ENCODE results near the gene KDM4D.
A peak's percentile ranks its signal among the peaks of the same experiment; 100 is the strongest.
"Not testable (repeated sequence)": the region's sequence is repeated elsewhere in the genome, so short reads cannot be mapped to it uniquely, and the experiment has no call there.

Gene KDM4D

DNA sequence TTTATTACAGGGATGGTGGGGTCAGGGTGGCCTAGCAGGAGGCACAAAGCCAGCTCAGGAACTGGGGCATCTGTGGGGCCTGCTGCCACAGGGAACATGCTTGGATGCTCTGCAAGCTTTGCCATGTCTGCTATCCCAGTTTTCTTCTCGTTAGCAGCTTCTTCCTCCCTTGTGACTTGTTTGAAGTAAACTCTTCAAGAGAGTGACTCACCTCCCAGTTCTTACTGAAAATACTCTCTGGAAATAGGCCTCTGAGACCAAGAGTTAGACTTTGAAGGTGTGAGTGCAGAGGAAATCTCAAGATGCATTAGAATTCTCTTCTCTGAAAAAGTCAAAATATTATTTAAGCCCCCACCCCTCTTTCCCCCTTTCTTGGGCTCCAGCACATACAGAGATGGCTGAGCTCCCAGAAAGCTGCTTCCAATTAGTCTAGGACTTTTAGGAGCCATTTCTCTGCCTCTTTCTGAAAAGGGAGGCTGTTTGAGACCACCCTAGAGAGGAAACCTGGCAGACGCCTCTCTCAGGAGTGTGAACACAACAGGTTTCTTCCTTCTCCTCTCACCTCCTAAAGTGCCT, 15.3 kb upstream of the KDM4D start:
- peak; percentile 57 for DNase-seq

DNA sequence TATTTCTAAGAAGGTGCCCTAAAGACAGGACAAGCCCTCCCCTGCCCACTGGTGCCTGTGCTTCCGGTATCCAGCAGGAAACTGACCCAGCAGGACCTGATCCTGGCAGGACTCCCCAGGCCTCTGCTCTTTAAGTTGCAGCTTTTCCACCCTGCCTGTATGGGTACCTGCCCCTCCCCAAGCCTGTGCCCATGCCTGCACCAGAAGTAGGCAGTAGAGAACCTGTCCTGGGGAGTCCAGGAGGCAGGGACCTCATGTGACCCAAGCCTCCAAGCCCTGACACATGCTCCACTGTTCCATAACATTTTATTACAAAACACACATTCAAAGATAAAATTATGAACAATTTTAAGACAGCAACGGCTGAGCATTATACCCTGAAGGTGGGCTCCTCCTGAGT, 14.3 kb upstream of the KDM4D start:
- DNase-seq = no peak

DNA sequence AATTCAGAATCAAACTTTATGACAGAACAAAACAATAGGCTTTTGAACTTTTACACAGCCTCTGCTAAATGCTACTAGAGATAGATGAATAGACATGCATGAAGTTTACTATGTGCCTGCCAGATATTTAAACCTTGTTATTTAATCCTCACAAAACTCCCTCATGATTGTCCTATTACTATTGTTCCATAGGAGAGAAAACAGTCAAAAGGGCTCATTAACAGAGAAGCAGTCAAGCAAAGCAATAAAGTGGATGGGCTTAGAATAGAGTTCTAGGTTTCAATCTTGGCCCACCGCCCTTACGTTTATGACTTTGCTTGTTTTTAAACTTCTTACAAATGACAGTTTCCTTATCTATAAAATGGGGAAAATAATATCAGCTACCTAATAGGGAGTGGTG, 13.0 kb upstream of the KDM4D start:
- DNase-seq = no peak

DNA sequence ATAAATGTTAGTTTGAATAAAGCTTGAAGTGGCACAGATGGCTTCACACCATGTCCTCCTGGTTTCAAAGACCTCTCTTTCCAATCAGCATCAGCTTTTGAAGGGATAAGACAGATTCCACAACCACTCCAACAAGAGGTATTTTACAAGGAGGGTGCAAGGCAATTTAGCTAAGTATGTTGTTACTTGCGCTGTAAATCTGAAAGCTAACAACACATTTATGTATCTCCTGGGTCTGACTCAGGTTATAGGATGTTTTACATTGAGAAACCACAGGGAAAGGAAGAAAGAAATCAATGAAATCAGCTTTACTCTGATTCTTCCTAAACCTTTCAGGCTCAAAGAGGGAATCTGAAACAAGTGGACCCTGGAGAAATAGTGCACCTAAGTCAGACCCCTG, 12.3 kb upstream of the KDM4D start:
- no peak for DNase-seq

DNA sequence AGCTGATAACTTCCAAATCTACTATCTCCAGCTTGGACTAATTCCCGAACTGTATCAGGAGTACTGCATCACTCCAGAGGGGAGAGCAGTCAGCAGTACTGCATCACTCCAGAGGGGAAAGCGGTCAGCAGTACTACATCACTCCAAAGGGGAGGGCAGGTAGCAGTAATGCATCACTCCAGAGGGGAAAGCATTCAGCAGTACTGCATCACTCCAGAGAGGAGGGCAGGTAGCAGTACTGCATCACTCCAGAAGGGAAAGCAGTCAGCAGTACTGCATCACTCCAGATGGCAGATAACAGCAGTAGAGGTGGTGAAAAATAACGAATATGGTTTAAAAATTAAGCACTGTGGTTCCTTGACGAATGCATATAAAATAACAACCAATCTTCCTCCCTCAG, 8.6 kb upstream of the KDM4D start:
- DNase-seq = no peak

DNA sequence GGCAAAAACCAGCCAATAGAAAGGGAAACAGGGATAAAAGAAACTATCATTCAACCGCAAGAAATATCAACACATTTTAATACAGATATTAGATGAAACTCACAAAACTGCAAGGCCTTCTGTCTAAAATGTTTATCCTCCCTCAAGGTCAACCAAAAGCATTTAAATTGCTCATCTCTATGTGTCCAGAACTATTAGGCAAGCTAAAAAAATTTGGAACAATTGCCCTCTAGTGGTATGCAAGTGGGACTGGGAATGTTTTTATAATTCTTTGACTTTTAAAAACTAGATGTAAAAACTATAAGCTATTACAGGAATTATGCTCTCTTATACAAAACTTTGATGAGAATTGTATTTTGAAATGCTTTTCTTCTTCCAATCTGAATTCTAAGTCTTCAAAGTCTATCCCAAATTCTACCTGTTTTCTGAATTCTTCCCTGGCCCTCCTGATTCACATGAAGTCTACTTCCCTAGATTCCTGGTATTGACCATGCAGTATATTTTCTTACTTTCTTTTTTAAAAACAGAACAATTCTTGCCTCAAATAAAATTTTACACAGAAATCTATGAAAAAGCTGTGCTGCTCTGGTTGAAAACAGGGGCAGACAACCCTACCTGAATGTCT, 5.1 kb upstream of the KDM4D start:
- peak; percentile 55 for DNase-seq

DNA sequence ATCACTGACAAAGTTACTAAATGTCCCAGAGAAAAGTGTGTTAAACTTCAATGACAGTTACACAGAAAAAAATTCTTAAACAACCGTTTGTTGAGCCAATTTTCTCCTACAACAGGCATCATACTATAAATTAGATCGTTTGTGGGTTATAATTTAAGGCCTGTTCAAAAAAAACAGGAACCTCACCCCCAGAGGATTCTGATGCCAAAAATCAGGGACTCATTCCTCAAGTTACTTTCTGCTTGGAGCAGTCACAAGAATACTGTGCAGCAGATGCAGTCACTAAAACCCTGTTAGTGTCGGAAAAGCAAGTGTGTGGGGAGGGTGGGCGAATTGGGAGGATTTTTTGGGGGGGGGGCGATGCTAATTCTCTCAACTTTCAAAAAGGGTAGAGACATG, 810 bp upstream of the KDM4D start:
- DNase-seq = no peak

DNA sequence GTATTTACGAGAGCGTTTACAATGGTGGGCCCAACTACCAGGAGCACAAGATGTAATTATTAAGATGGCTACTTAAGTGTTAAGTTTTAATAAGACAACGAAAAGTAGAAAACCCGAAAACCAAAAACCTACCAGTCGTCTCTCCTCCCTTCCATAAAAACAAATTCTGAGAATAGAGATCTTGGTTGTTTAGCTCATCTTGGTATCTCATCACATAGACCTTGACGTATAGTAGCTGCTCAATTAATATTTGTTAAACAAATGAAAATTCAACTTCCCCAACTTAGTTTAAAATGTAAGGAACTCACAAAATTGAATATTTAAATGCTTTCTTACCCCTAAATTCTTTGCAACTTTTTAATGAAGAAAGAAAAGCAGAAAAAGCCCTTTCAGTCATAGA, 669 bp downstream of the KDM4D start:
- no peak for DNase-seq

DNA sequence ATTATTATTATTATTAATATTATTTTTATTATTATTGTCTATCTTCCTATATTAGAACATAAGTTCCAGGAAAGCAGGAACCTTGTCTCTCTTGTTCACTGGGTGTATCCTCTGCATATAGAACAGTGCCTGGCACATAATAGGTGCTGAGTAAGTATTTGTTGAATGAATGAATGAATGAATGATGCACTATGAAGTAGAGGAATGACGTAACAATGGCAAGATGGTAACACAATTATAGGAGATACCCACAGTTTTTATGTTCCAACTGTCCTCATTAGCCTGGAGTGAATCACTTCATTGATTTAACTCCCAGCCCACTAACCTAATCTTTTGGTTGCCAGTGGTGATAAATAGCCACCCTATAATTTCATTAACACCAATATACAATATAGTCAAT, 2.1 kb downstream of the KDM4D start:
- DNase-seq = no peak

DNA sequence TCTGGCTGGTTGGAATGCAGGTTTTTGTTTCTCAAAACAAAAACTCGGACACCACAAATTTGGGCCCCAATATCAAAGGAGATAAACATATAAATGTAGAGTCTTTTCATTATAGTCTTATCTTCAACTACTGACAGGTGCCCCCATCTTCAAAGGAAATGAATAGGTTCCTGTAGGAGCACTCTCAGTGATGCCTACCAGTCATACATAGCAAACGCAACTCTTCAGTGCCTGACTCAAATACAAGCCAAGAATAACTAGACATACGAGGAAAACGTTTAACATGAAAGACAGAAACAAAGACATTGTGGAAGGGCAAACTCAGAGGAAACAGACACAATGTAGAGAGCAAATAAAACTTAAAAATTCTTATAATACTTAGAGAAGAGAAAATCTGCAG, 13.9 kb downstream of the KDM4D start:
- DNase-seq = no peak

DNA sequence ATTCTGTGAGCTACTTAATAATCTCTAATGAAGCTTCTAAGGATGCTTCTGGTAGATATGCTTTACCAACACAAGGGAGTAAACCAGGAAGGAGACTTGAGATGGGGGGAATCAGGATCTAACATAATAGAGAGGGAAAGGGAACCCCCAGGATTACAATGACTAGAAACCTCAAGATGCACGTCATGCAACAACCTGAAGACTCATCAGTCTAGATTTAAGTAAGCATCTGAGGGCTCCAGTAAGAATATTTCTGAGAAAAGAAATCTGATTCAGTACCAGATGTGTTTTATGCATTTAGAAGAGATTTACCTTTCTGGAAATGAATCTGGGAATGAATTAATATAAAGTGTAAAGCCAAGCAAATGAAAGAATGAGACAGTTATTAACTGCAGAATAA, 15.2 kb downstream of the KDM4D start:
- DNase-seq = no peak

DNA sequence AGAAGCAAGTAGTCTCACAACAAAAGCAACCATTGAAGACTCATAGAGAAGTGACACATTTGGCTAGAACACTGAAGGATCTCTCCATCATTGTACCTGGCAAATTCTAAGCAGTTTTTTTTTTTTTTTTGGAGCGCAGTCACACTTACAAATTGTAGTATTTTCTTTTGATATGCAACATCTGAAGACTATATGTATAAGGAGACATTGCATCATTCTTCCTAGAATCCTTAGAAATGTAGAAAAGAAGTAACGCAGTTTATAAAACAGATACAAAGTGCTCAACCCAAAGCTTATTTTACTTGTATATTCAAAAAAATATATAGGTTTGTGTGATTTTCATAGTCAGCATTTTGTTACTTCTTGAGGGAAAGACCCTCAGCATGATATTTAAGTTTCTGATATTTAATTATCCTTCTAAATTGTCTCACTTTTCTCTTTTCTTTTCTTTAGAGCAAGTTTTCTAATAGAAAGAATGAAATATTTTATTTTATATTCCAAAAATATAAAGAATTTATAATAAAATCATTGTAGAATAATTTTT, 20.0 kb downstream of the KDM4D start:
- no peak for DNase-seq

DNA sequence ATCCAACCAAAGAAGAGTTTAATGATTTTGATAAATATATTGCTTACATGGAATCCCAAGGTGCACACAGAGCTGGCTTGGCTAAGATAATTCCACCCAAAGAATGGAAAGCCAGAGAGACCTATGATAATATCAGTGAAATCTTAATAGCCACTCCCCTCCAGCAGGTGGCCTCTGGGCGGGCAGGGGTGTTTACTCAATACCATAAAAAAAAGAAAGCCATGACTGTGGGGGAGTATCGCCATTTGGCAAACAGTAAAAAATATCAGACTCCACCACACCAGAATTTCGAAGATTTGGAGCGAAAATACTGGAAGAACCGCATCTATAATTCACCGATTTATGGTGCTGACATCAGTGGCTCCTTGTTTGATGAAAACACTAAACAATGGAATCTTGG, 23.9 kb downstream of the KDM4D start:
- DNase-seq = no peak

DNA sequence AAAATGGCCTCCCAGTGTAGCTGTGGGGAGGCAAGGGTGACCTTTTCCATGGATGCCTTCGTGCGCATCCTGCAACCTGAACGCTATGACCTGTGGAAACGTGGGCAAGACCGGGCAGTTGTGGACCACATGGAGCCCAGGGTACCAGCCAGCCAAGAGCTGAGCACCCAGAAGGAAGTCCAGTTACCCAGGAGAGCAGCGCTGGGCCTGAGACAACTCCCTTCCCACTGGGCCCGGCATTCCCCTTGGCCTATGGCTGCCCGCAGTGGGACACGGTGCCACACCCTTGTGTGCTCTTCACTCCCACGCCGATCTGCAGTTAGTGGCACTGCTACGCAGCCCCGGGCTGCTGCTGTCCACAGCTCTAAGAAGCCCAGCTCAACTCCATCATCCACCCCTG, 24.8 kb downstream of the KDM4D start:
- DNase-seq = no peak

DNA sequence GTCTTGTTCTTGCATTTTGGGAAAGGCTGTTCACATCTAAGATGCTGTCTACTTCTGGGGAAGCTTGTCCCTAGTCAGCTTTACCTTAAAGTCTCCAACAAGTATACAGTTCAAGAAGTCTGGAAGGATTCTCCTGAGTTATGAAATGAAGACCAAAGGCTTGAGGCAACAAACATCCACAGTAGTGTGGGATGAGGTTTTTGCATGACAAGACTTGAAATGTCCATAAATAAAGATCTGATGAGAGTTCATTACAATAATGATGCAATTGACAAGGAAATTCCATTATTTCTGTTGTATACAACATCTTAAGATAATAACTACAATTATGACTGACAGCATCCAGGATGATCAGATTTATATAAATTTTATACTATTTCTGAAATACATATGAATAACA, 30.2 kb downstream of the KDM4D start:
- no peak for DNase-seq

DNA sequence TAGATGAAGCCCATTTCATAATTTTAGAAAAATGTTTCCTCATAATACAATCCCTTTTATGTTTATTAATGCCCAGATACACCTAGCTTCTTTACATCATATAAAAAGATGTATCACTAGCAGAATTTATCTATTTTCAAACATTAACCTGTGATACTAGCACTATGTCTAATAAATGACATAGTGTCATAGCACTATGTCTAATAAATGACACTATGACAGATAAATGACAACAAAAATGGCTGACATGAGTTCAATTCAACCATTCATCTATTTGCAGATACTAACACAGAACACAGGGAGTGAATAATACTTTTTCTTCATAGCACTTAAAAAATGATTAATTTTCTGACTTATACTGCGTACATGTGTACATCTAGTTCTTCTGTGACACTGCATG, 32.1 kb downstream of the KDM4D start:
- no peak for DNase-seq

DNA sequence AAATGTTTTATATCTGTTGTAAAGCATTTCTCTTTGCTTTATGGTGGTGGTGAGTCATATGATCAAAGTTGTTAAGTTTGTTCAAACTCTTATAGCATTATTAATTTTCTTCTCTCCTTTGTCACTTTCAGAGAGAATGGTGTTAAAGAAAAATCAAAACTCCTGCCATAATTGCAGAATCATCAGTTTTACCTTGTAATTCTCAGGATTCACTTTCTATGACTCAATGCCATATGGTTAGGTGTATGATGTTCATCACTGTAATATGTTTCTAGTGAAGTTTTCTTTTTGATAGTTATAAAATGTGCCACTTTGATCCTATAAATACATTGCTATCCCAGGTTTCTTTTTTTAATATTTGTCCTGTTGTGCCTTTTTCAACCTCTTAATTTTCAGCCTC, 37.9 kb downstream of the KDM4D start:
- no peak for DNase-seq

DNA sequence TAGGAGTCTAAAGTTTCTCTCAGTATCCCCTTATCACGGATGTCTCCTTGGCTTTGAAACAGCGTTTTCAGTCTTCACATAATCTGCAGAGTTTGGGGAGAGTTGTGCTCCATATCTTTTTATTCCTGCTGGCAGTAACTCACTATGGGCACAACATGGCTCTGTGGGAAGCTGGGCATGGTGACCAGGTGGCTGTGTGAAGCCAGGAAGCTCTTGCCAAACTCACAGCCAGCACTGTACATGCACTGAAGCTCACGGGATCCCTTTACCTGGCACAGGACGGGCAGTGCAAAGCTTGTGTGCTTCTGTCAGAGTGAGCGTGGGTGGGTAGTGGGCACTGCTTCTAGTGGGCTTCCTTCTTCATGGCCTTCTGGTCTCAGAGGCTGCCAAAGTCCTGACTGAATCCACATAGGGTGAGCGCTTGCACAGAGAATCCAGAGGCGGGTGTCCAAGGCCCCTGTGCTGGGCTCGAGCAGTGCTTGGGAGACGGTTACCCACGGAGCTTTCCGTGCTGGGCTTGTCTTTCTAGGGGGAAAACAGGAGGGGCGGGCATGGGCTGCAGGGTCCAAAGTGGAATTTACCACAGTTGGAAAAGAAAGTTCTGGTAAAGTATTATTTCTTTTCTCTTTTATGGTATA, 40.8 kb downstream of the KDM4D start:
- no peak for DNase-seq

DNA sequence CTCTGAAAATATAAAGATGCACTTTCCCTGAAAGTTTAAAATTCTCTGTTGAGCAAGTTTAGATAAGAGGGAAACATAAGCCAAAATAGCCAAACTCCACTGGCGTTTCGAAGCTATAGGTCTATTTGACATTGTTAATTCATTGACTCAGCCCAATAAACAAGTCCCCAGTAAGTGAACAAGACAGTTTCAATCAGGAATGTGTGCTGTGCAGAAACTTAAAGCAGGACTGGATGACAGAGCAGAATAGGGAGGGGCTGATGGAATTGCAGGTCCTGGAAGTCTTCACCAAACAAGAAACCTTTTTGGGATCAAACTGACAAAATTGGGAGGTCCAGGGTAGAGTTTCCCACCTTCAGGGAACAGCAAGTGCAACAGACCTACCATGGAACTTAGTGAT, 42.6 kb downstream of the KDM4D start:
- DNase-seq = no peak

DNA sequence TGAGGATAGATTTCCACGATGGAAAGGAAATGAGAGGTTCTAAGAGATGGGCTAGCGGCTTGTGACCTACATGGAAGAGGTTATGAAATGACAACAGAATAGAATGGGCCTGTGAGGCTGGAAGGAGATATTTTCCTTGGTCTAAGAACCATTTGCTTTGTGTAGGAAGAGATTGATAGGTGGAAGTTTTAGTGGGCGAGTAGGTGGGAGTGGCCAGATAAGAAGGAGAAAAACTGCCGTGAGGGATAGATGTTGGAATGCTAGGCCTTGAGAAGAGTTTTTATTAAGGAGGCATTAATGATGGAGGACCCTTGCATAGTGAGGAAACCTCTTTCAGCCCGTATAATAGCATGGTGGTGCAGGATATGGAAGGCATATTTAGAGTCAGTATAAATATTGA, 48.0 kb downstream of the KDM4D start:
- not testable (repeated sequence) for DNase-seq

DNA sequence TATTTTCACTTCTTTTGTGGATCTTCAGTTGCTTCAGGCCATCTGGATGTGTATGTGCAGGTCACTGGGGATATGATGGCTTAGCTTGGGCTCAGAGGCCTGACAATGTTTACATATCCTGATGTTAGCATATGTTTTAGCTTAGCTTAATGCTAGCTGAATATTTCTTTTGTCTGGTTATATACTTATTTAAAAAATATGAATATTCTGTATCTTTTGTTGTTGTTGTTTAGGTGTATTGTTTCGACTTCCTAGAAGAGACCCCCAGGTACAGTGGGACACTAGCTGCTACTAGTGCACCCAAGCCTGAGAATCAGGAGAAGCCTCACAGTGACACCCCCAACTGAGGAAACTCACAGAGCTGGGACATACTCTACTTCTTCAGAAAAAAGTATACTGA, 51.4 kb downstream of the KDM4D start, which contains the start of gene KDM4E:
Gene KDM4E, plus strand, starts transcription at position 301 of the 400 bp plus-strand sequence. CDS start 300 bp downstream, outside the sequence.
- DNase-seq = no peak

DNA sequence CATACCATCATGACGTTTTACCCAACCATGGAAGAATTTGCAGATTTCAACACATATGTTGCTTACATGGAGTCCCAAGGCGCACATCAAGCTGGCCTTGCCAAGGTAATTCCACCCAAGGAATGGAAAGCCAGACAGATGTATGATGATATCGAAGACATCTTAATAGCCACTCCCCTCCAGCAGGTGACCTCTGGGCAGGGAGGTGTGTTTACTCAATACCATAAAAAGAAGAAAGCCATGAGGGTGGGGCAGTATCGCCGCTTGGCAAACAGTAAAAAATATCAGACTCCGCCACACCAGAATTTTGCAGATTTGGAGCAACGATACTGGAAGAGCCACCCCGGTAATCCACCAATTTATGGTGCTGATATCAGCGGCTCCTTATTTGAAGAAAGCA, 52.1 kb downstream of the KDM4D start:
- not testable (repeated sequence) for DNase-seq

DNA sequence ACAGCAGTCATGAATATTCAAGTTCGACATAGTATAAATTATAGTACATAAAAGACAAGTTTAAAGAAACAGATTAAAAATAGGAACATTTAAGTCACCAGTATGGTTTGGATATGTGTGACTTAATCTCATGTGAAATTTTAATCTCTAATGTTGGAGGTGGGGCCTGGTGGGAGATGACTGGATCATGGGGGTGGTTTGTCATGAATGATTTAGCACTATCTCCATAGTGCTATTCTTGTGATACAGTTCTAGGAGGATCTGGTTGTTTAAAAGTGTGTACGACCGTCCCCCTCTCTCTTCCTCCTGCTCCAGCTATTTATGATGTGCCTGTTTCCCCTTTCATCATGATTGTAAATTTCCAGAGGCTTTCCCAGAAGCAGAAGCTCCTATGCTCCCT, 54.8 kb downstream of the KDM4D start:
- DNase-seq = no peak

DNA sequence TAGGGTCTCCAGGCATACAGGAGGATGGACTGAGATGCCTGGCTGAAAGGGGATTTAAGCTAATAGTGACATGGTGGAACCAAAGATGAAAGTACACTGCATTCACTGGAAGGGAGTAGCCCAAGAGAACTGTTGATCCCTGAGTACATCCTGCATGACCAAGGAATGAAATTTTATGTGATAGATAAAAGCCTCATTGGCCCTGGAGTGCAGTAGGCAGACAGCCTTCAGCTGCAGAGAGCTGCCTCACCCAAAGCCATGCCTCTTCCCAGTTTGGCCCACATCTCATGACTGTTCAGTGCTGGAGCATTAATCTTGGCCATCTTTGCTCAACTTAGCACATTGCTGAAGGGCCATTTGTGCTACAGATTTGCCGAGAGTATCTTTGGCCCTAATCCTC, 59.5 kb downstream of the KDM4D start:
- no peak for DNase-seq
